Measurements from ENCODE around the gene RTN3. TPM values are rescaled to one million over a fixed set of nuclear protein-coding genes. Genes with fewer than 3 reads are reported as not detected.

RTN3 gene
- total RNA-seq, 1 experiment from 2014 or later, result 145 TPM

- TF ChIP-seq TCF7L2 (IDR thresholded peaks at IDR 0.05; ENCODE audit: low read depth, low read length) (no peak), SIN3A (IDR thresholded peaks at IDR 0.05; ENCODE audit: borderline replicate concordance, insufficient read depth, low read depth, low read length) (no peak), CTCF (IDR thresholded peaks at IDR 0.05) (no peak), POLR2AphosphoS5 (IDR thresholded peaks at IDR 0.05; ENCODE audit: low read depth, low read length) (no peak), REST (IDR thresholded peaks at IDR 0.05; ENCODE audit: insufficient read depth in 1 of 2, low read depth in 2 of 2, low read length in 1 of 2) (no peak)
- no peaks in the 10 kb centered on the region for H3K27me3 ChIP-seq (ENCODE audit: control insufficient read depth, insufficient read depth, low read length)
- BruUV-seq (replicated peaks), result no TSS peak
- CTCF ChIA-PET, result no interaction called here
- H3K9me3 ChIP-seq (ENCODE audit: control insufficient read depth, insufficient read depth, low read depth, low read length), result no peaks in the 10 kb centered on the region
- no peaks in the 10 kb centered on the region for H3K4me1 ChIP-seq (ENCODE audit: control insufficient read depth, insufficient read depth, low read length)
- DNase-seq (ENCODE audit: low read depth, low spot score) (no peak), ATAC-seq (no peak)
- POLR2A ChIA-PET, result no interaction called here
- H3K4me3 ChIP-seq (ENCODE audit: low read depth in 2 of 2, low read length in 2 of 2), result no peak overlapping the region
- intact Hi-C loops (cut with micrococcal nuclease; ENCODE audit: unreplicated experiment) (no loop called here), in situ Hi-C loops (cut with HindIII; ENCODE audit: low pct_unique_long_range_greater_than_20kb, low sequenced_read_pairs) (no loop called here)
- no peaks in the 10 kb centered on the region for H3K36me3 ChIP-seq (ENCODE audit: control insufficient read depth, insufficient read depth, low read length)
- H3K27ac ChIP-seq (ENCODE audit: low read length), result no peak overlapping the region
Observed at GRCh38 chr11:63720611-63721010, 39.3 kb downstream of the RTN3 start.

- no peak for ATAC-seq
- H3K36me3 ChIP-seq (ENCODE audit: control insufficient read depth, insufficient read depth, low read length), result no peaks in the 10 kb centered on the region
- H3K27me3 ChIP-seq (ENCODE audit: control insufficient read depth, insufficient read depth, low read length), result no peaks in the 10 kb centered on the region
- no peak for DNase-seq (ENCODE audit: low read depth, low spot score)
- no peak overlapping the region for H3K4me3 ChIP-seq (ENCODE audit: low read depth in 2 of 2, low read length in 2 of 2)
- TF ChIP-seq POLR2AphosphoS5 (IDR thresholded peaks at IDR 0.05; ENCODE audit: low read depth, low read length) (no peak), SIN3A (IDR thresholded peaks at IDR 0.05; ENCODE audit: borderline replicate concordance, insufficient read depth, low read depth, low read length) (no peak), CTCF (IDR thresholded peaks at IDR 0.05) (no peak), REST (IDR thresholded peaks at IDR 0.05; ENCODE audit: insufficient read depth in 1 of 2, low read depth in 2 of 2, low read length in 1 of 2) (no peak), TCF7L2 (IDR thresholded peaks at IDR 0.05; ENCODE audit: low read depth, low read length) (no peak)
- BruUV-seq (replicated peaks), result no TSS peak
- intact Hi-C loops (cut with micrococcal nuclease; ENCODE audit: unreplicated experiment) (no loop called here), in situ Hi-C loops (cut with HindIII; ENCODE audit: low pct_unique_long_range_greater_than_20kb, low sequenced_read_pairs) (no loop called here)
- no peak overlapping the region for H3K27ac ChIP-seq (ENCODE audit: low read length)
- H3K4me1 ChIP-seq (ENCODE audit: control insufficient read depth, insufficient read depth, low read length), result no peaks in the 10 kb centered on the region
- ChIA-PET POLR2A (no interaction called here), CTCF (interaction anchor here (0.6 to 1.0 kb wide), 3 partner anchors 9 to 206 kb away, joined by 3 to 4 read pairs (median 3); no protein-coding TSS in a partner anchor)
- H3K9me3 ChIP-seq (ENCODE audit: control insufficient read depth, insufficient read depth, low read depth, low read length), result no peaks in the 10 kb centered on the region
Observed at GRCh38 chr11:63729326-63729725, 48.0 kb downstream of the RTN3 start.

All from Panc1 (cell line).